ENCODE data around the gene RPL36.

RPL36 gene

DNA sequence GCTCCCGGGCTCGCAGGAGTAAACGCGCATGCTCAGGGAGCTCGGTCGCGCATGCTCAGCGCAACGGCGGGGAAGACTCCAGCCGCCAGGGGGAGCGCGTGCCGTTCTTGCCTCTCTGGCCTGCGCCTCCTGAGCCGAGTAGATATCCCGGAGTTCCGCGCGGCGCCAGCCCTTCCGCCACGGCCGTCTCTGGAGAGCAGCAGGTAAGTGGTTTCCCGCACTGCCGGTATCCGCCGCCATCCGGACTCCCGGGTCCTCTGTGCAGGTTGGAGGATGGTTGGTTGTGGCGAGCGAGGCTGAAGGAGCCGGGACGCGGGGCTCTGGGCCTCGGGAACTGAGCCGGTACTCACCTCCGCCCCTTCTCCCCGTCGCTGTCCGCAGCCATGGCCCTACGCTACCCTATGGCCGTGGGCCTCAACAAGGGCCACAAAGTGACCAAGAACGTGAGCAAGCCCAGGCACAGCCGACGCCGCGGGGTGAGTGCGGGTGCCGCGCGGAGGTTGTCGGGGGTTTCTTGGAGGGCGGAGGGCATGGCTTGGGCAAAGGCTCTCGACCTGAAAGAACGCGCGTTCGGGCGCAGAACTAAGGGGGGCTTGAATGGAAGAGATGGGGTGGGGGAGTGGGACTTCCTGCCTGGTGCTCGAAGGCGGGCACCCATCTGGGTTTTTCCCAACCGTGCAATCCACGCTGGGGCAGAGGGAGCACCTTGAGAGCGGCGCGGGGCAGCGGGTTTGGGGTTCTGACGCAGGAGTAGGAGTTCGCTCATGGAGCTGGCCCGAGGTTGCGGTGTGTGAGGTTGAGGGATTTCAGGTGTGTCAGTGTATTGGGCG lies at the start of gene RPL36:
TSS of gene RPL36 (plus strand) at position 171 of the 830 bp plus-strand sequence. CDS start at position 384, 213 bp downstream.
- peak; percentile 98 for DNase-seq (ENCODE audit: low read depth)

DNA sequence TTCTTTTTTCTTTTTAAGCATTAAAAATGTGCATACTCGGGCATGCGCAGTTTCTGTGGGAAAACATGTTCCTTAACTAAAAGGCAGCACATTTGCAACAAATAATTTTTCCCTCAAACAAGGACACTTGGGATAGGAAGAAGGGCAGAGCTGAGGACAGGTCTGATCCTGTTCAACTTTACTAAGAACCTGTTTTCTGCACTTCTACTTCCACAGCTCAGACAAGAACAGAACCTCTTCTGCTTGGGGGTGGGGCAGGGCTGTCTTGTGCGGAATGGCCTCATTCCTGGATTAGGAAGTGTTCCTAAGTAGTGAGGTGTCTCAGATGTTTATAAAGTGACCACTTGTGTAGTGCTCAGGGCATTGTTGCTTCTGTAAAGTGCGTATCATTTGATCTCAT lies 48.9 kb upstream of the RPL36 start:
- DNase-seq (ENCODE audit: low read depth), result no peak

GRCh38 chr19:5642204-5642603 lies 47.9 kb upstream of the RPL36 start:
- DNase-seq (ENCODE audit: low read depth), result no peak

- no peak for DNase-seq (ENCODE audit: low read depth)
Observed at GRCh38 chr19:5643060-5643459, 47.0 kb upstream of the RPL36 start.

GRCh38 chr19:5644037-5644436 lies 46.1 kb upstream of the RPL36 start:
- DNase-seq (ENCODE audit: low read depth), result no peak

GRCh38 chr19:5645409-5645808 lies 44.7 kb upstream of the RPL36 start:
- DNase-seq (ENCODE audit: low read depth), result no peak

GRCh38 chr19:5646703-5647102 lies 43.4 kb upstream of the RPL36 start:
- no peak for DNase-seq (ENCODE audit: low read depth)

DNA sequence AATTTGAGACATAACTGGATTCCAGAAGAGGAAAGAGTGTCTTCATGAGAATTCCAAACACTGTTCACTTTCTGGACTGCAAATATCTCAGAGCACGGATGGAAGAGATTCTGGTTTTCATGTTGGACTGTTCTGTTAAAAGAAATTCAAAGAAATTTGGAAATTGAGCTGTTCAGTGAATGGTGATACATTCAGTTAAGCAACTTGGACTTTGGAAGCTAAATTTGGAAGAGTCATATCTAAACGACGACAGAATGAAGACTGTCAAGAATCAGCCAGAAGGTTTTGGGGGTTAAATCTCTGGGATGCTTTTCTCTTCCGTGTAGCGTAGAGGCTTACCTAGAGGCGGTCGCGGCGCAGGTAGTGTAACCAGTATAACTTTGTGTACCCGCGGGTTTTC lies 41.6 kb upstream of the RPL36 start:
- no peak for DNase-seq (ENCODE audit: low read depth)

GRCh38 chr19:5651361-5651760 lies 38.7 kb upstream of the RPL36 start:
- no peak for DNase-seq (ENCODE audit: low read depth)

DNA sequence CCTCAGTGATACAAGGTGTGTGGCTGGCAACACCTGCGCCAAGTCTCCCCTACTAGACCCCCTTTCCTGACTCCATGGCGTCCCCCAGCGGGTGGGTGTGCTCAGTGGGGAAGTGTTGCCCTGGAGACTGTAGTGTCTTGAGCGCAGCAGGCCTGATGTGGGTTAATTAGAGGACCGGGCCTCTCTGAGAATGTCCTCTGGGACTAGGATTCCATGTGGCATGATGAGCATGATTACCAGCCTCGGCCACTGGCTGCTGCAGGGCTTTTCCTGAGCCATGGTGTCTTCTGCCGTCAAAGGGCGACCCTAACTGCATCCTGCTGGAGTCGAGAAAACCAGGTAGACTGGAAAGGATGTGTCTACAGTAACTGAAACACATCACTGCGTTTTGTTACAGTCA lies 37.8 kb upstream of the RPL36 start:
- DNase-seq (ENCODE audit: low read depth), result no peak

GRCh38 chr19:5654931-5655330 lies 35.2 kb upstream of the RPL36 start:
- no peak for DNase-seq (ENCODE audit: low read depth)

DNA sequence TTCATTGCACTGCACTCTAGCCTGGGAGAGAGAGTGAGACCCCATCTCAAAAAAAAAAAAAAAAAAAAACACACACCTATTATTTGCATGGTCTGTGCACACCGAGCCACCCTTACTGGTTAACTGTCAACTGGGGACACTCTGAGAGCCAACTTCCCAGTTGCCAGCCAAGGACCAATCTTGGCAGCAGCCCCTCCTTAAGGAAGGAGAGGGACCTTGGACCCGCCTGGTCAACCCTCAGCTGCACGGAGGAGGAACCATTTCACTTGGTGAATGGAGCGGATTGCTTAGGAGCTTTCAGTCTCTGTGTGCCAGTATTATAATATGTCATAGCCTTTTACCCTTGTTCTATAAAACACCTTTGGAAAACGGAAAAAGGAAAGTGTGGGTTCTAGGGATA lies 34.7 kb upstream of the RPL36 start:
- no peak for DNase-seq (ENCODE audit: low read depth)

DNA sequence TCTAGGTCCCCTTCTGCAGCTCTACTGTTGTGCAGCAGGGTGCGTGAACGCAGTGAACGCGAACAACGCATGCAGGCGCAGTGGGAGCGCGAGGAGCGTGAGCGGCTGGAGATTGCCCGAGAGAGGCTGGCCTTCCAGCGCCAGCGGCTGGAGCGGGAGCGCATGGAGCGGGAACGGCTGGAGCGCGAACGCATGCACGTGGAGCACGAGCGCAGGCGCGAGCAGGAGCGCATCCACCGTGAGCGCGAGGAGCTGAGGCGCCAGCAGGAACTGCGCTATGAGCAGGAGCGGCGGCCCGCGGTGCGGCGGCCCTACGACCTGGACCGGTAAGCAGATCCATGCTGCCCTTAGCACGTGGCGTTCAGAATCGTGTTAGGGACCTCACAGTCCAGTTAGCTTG lies 28.6 kb upstream of the RPL36 start:
- no peak for DNase-seq (ENCODE audit: low read depth)

GRCh38 chr19:5663904-5664303 lies 26.2 kb upstream of the RPL36 start:
- no peak for DNase-seq (ENCODE audit: low read depth)

DNA sequence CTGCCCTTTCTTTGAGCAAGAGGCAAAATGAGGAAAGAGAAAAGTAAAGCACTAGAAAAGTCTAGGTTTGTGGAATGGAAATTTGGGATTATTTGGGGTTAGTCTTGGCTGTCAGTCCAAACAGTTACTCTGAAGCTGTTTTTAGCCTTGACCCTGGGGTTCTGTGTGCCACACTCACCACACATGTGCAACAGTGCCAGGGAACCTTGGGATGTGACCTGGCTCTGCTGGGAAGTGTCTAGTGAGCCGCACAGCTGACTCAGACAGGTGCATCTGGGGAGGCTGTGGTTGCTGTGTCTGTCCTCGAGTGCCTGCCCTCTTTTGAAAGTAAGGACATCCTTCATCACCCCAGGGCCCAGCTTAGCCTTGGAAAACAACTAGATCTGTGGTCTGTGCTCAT lies 25.6 kb upstream of the RPL36 start:
- DNase-seq (ENCODE audit: low read depth), result no peak

- no peak for DNase-seq (ENCODE audit: low read depth)
Observed at GRCh38 chr19:5665781-5666513, 24.1 kb upstream of the RPL36 start.

GRCh38 chr19:5666921-5667610 lies 23.0 kb upstream of the RPL36 start:
- no peak for DNase-seq (ENCODE audit: low read depth)

DNA sequence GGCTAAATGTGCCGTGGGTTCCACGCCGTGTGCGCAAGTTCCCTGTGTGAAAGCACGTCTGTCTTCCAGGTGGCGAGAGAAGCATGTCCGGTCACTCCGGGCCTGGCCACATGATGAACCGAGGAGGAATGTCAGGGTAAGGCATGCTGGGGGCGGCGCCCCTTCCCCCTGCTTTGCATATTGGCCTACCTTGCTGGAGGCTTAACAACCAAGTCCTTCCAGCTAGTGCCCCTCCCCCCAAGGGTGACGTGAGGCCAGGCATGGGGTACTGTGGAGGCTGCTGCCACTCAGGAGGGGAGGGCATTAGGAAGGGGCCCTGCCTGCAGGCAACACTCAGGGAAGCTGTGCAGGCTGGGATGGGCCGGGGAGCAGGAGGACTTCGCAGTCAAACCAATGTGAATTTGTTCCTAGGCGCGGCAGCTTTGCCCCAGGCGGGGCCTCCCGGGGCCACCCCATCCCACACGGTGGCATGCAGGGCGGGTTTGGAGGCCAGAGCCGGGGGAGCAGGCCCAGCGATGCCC lies 22.3 kb upstream of the RPL36 start:
- DNase-seq (ENCODE audit: low read depth), result no peak

GRCh38 chr19:5669212-5669611 lies 20.9 kb upstream of the RPL36 start:
- no peak for DNase-seq (ENCODE audit: low read depth)

GRCh38 chr19:5671600-5671999 lies 18.5 kb upstream of the RPL36 start:
- no peak for DNase-seq (ENCODE audit: low read depth)

DNA sequence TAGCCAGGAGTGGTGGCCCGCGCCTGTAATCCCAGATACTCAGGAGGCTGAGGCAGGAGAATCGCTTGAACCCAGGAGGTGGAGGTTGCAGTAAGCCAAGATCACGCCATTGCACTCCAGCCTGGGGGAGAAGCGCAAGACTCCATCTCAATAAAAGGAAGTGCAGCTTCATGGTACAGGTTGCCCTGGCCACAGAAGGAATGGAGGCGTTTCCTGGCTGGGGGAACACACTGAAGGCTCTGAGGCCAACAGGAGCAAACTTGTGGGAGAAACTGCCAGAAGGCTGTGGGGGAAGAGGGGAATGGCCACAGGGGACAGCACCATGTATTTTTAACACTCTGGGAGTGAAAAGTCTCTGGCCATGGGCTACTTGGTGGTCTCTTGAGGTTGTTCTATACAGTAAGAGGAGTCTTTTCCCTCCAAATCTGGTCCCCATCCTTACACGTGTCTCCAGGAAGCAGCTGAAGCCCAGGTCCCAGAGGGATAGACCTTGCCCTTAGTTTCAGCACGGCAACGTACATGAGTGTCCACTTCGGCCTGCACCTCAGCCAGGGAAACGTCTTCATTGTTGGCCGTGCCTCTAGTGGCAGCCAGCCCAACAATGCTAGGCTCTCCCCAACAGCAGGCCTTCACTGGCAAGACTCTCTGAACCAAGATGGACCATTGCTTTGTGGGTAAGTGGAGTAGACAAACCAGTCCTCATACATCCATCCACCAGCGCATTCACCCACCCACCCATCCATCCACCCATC lies 17.2 kb upstream of the RPL36 start:
- no peak for DNase-seq (ENCODE audit: low read depth)

DNA sequence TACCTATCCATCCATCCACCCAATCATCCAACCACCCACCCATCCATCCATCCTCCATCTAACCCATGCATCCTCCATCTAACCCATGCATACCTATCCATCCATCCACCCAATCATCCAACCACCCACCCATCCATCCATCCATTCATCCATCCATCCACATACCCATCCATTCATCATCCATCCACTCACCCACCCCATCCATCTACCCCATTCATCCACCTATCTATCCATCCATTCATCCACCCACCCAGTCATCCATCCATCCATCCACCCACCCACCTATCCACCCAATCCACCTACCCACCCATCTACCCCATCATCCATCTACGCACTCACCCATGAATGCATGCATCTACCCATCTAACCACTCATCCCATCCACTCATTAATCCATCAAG lies 16.3 kb upstream of the RPL36 start:
- no peak for DNase-seq (ENCODE audit: low read depth)

Data from activated T-helper 9 cell treated with anti-CD3 and anti-CD28 coated beads, Interleukin-2, amount 50 U/mL, for 16 hours (primary cell).